SK-N-MC (cell line): ENCODE results near the gene RNPS1.

Experiments
- EZH2 ChIP-seq: fragments of 200-600 bp; sonication (generic); IDR thresholded peaks from one replicate; pipeline ENCODE4 v1.6.1; 2017; ENCODE audit warnings: antibody characterized with exemption
- POLR2AphosphoS5 ChIP-seq: IDR thresholded peaks from 2 replicates; pipeline ENCODE4 v1.6.1; 2012; ENCODE audit warnings: mild to moderate bottlenecking, low read depth, low read length, borderline replicate concordance

GRCh38 chr16:2214719-2214968 is 53.3 kb downstream of the RNPS1 start, which contains the start of gene PGP:
- TF ChIP-seq POLR2AphosphoS5 = no peak
- TF ChIP-seq EZH2 = no peak
